Measurements from ENCODE around the gene MMEL1.

- TF ChIP-seq CTCF (conservative IDR thresholded peaks at IDR 0.05; ENCODE audit: low read depth in 2 of 2) (no peak), EZH2 (IDR thresholded peaks at IDR 0.05; ENCODE audit: low read depth, unreplicated experiment) (no peak), POLR2AphosphoS5 (IDR thresholded peaks at IDR 0.05; ENCODE audit: low read depth) (no peak), ETS1 (IDR thresholded peaks at IDR 0.05) (no peak), EZH2phosphoT487 (IDR thresholded peaks at IDR 0.05; ENCODE audit: unreplicated experiment) (no peak), NANOG (IDR thresholded peaks at IDR 0.05; ENCODE audit: borderline replicate concordance) (no peak), REST (IDR thresholded peaks at IDR 0.05; ENCODE audit: unreplicated experiment) (no peak), JUNB (IDR thresholded peaks at IDR 0.05; ENCODE audit: unreplicated experiment) (no peak), ZNF462 (CRISPR knock-in tag; IDR thresholded peaks at IDR 0.05) (no peak), CREB1 (CRISPR knock-in tag; IDR thresholded peaks at IDR 0.05; ENCODE audit: low read depth) (no peak), STAT1 (IDR thresholded peaks at IDR 0.05; ENCODE audit: unreplicated experiment) (no peak), ZNF114 (CRISPR knock-in tag; IDR thresholded peaks at IDR 0.05) (no peak), ZNF331 (CRISPR knock-in tag; IDR thresholded peaks at IDR 0.05; ENCODE audit: low read depth) (no peak)
These were observed 635 bp upstream of the MMEL1 start for GRCh38 chr1:2633366-2633935.

Data from GM23338 (cell line).